ENCODE results near the gene CARD11. TPM values are rescaled to one million over a fixed set of nuclear protein-coding genes. Genes with fewer than 3 reads are reported as not detected.

The CARD11 gene
- total RNA-seq, 2 experiments from 2014 or later = 118 to 122 TPM

GRCh38 chr7:2893411-2893861 lies 150.2 kb downstream of the CARD11 start:
- H3K27me3 Mint-ChIP-seq = no peaks in the 10 kb centered on the region
- ChIA-PET CTCF (interaction anchor here (0.6 kb wide), 1 partner anchor 279 kb away, joined by 4 read pairs; no protein-coding TSS in a partner anchor), POLR2A (interaction anchor here (1.4 kb wide), 1 partner anchor 28 kb away, joined by 3 read pairs; no protein-coding TSS in a partner anchor)
- Histone ChIP-seq H3K4me3 (ENCODE audit: low read length) (no peak overlapping the region), H3K27me3 (ENCODE audit: control insufficient read depth in 1 of 2, insufficient read depth in 2 of 2, low read length in 2 of 2) (no peaks in the 10 kb centered on the region), H3K27ac (ENCODE audit: low read depth in 1 of 2, low read length in 2 of 2) (no peak overlapping the region), H3K4me1 (ENCODE audit: insufficient read depth, low read length) (peaks cover 22% of the 10 kb centered on the region), H3K36me3 (ENCODE audit: insufficient read depth, low read length) (no peaks in the 10 kb centered on the region), H3K9me3 (ENCODE audit: control insufficient read depth in 1 of 2, insufficient read depth in 1 of 2, low read length in 2 of 2) (no peaks in the 10 kb centered on the region)
- no peaks in the 10 kb centered on the region for H3K9me3 Mint-ChIP-seq
- H3K27ac Mint-ChIP-seq = no peak overlapping the region
- H3K4me3 Mint-ChIP-seq = no peak overlapping the region
- TF ChIP-seq, protein P1, sequence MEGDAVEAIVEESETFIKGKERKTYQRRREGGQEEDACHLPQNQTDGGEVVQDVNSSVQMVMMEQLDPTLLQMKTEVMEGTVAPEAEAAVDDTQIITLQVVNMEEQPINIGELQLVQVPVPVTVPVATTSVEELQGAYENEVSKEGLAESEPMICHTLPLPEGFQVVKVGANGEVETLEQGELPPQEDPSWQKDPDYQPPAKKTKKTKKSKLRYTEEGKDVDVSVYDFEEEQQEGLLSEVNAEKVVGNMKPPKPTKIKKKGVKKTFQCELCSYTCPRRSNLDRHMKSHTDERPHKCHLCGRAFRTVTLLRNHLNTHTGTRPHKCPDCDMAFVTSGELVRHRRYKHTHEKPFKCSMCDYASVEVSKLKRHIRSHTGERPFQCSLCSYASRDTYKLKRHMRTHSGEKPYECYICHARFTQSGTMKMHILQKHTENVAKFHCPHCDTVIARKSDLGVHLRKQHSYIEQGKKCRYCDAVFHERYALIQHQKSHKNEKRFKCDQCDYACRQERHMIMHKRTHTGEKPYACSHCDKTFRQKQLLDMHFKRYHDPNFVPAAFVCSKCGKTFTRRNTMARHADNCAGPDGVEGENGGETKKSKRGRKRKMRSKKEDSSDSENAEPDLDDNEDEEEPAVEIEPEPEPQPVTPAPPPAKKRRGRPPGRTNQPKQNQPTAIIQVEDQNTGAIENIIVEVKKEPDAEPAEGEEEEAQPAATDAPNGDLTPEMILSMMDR (IDR thresholded peaks at IDR 0.05) = no peak
- H3K4me1 Mint-ChIP-seq (ENCODE audit: low read depth) = peaks cover 20% of the 10 kb centered on the region
- intact Hi-C loops (cut with DNase I, micrococcal nuclease) = no loop called here
- no peaks in the 10 kb centered on the region for H3K36me3 Mint-ChIP-seq (ENCODE audit: low read depth)
- DNase-seq (peak in 1 of 14 experiments; percentile 22), ATAC-seq (ENCODE audit: poor library complexity) (no peak)

GRCh38 chr7:2892549-2892948 lies 151.1 kb downstream of the CARD11 start:
- H3K27ac Mint-ChIP-seq = no peak overlapping the region
- Histone ChIP-seq H3K4me3 (ENCODE audit: low read length) (no peak overlapping the region), H3K27me3 (ENCODE audit: control insufficient read depth in 1 of 2, insufficient read depth in 2 of 2, low read length in 2 of 2) (no peaks in the 10 kb centered on the region), H3K9me3 (ENCODE audit: control insufficient read depth in 1 of 2, insufficient read depth in 1 of 2, low read length in 2 of 2) (no peaks in the 10 kb centered on the region), H3K27ac (ENCODE audit: low read depth in 1 of 2, low read length in 2 of 2) (no peak overlapping the region), H3K4me1 (ENCODE audit: insufficient read depth, low read length) (peaks cover 22% of the 10 kb centered on the region), H3K36me3 (ENCODE audit: insufficient read depth, low read length) (no peaks in the 10 kb centered on the region)
- ATAC-seq (ENCODE audit: poor library complexity) (no peak), DNase-seq (no peak)
- H3K27me3 Mint-ChIP-seq = no peaks in the 10 kb centered on the region
- ChIA-PET CTCF (interaction anchor here (0.6 kb wide), 1 partner anchor 280 kb away, joined by 4 read pairs; no protein-coding TSS in a partner anchor), POLR2A (no interaction called here)
- no peaks in the 10 kb centered on the region for H3K9me3 Mint-ChIP-seq
- H3K36me3 Mint-ChIP-seq (ENCODE audit: low read depth) = no peaks in the 10 kb centered on the region
- H3K4me1 Mint-ChIP-seq (ENCODE audit: low read depth) = peaks cover 20% of the 10 kb centered on the region
- TF ChIP-seq, protein P1 (IDR thresholded peaks at IDR 0.05) = no peak
- H3K4me3 Mint-ChIP-seq = no peak overlapping the region
- intact Hi-C loops (cut with DNase I, micrococcal nuclease) = no loop called here

DNA sequence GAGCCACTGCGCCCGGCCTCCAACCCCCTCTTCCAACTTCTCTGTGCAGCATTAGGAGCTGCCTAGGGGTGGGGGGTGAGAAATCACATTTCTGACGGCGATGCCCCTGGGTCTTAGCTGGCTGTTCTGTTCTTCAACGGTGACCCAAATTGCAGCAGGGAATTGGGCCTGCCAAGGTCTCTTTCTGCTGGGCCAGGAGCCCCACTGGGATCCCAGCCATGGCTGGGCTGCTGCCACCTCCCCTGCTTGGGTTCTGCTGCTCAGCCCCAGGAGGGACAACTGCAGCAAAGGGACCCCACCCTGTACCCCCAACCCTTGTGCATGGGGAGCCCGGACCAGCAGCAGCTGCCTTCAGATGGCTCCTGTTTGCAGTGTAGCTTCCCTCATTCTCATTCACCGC lies 155.9 kb downstream of the CARD11 start:
- TF ChIP-seq, protein P1 (IDR thresholded peaks at IDR 0.05) = no peak

More for the DNA sequence above, 155.9 kb downstream of the CARD11 start:
- no peak overlapping the region for H3K4me3 Mint-ChIP-seq
- Histone ChIP-seq H3K27me3 (ENCODE audit: control insufficient read depth in 1 of 2, insufficient read depth in 2 of 2, low read length in 2 of 2) (no peaks in the 10 kb centered on the region), H3K27ac (ENCODE audit: low read depth in 1 of 2, low read length in 2 of 2) (no peak overlapping the region), H3K4me1 (ENCODE audit: insufficient read depth, low read length) (peaks cover 6% of the 10 kb centered on the region), H3K4me3 (ENCODE audit: low read length) (no peak overlapping the region), H3K36me3 (ENCODE audit: insufficient read depth, low read length) (no peaks in the 10 kb centered on the region), H3K9me3 (ENCODE audit: control insufficient read depth in 1 of 2, insufficient read depth in 1 of 2, low read length in 2 of 2) (no peaks in the 10 kb centered on the region)
- ChIA-PET POLR2A (interaction anchor here (0.7 kb wide), 1 partner anchor 228 kb away, joined by 3 read pairs; no protein-coding TSS in a partner anchor), CTCF (no interaction called here)
- H3K36me3 Mint-ChIP-seq (ENCODE audit: low read depth) = no peaks in the 10 kb centered on the region
- H3K4me1 Mint-ChIP-seq (ENCODE audit: low read depth) = peaks cover 5% of the 10 kb centered on the region
- DNase-seq (no peak), ATAC-seq (ENCODE audit: poor library complexity) (no peak)
- no peaks in the 10 kb centered on the region for H3K27me3 Mint-ChIP-seq
- H3K9me3 Mint-ChIP-seq = no peaks in the 10 kb centered on the region
- H3K27ac Mint-ChIP-seq = no peak overlapping the region
- intact Hi-C loops (cut with DNase I, micrococcal nuclease) = loop anchor here (1.0 to 5.0 kb wide), 4 partner anchors 174 to 1009 kb away; no protein-coding TSS in a partner anchor

Measured in CD4-positive, alpha-beta T cell (primary cell).